ENCODE results near the gene LIPC. TPM values are rescaled to one million over a fixed set of nuclear protein-coding genes. Genes with fewer than 3 reads are reported as not detected.

The LIPC gene
- total RNA-seq, 1 experiment from 2014 or later = not detected

- no TSS peak for BruUV-seq (replicated peaks)
Measured at GRCh38 chr15:58491499-58492202, 59.9 kb downstream of the LIPC start.

More at GRCh38 chr15:58491499-58492202, 59.9 kb downstream of the LIPC start:
- Histone ChIP-seq H3K4me1 (ENCODE audit: control insufficient read depth in 1 of 2, insufficient read depth in 2 of 2, low read length in 2 of 2) (no peaks in the 10 kb centered on the region), H3K9ac (ENCODE audit: low read length) (no peak overlapping the region), H3K9me2 (ENCODE audit: insufficient read depth) (no peaks in the 10 kb centered on the region), H3K4me2 (ENCODE audit: low read length) (no peak overlapping the region), H3K9me3 (ENCODE audit: control insufficient read depth in 1 of 2, insufficient read depth in 1 of 2, low read depth in 1 of 2, low read length in 2 of 2) (no peaks in the 10 kb centered on the region; a peak in 1 of 4 replicates), H3K36me3 (ENCODE audit: control insufficient read depth in 1 of 2, insufficient read depth in 2 of 2, low read length in 2 of 2) (no peaks in the 10 kb centered on the region), H3K27ac (ENCODE audit: low read depth, low read length) (no peak overlapping the region), H2AFZ (ENCODE audit: low read depth, low read length, poor library complexity, severe bottlenecking) (no peak overlapping the region), H3K79me2 (ENCODE audit: insufficient read depth, low read length) (no peaks in the 10 kb centered on the region), H3K4me3 (replicated peaks in 1 of 2; ENCODE audit: low read depth in 1 of 2, low read length in 2 of 2) (no peak overlapping the region), H3K27me3 (ENCODE audit: insufficient read depth, low read length) (no peaks in the 10 kb centered on the region), H4K20me1 (ENCODE audit: insufficient read depth) (no peaks in the 10 kb centered on the region)
- POLR2A ChIA-PET = no interaction called here
- CTCF ChIA-PET = no interaction called here
- RAD21 ChIA-PET (ENCODE audit: low non-redundant PET in 1 of 2, low total read pairs in 2 of 2, uncharacterized antibody in 2 of 2, unreplicated experiment in 2 of 2) = no interaction called here
- no peak for TF ChIP-seq CEBPB (IDR thresholded peaks at IDR 0.05; ENCODE audit: low read depth)
- no peak for TF ChIP-seq YY1 (IDR thresholded peaks at IDR 0.05; ENCODE audit: extremely low read depth, insufficient replicate concordance, low read depth, low read length)
- TF ChIP-seq EZH2phosphoT487 (IDR thresholded peaks at IDR 0.05; ENCODE audit: borderline replicate concordance) = no peak
- no peak for TF ChIP-seq ZFX (IDR thresholded peaks at IDR 0.05)
- no peak for TF ChIP-seq FOSL1 (IDR thresholded peaks at IDR 0.05; ENCODE audit: low read depth)
- no peak for TF ChIP-seq REST (IDR thresholded peaks at IDR 0.05; ENCODE audit: low read depth)
- TF ChIP-seq CTCF (IDR thresholded peaks at IDR 0.05 in 2 of 3, conservative IDR thresholded peaks at IDR 0.05 in 1 of 3; ENCODE audit: borderline replicate concordance in 1 of 3, insufficient read depth in 1 of 3, low read depth in 2 of 3, low read length in 2 of 3) = no peak
- DNase-seq (ENCODE audit: low read depth, low spot score) (no peak), ATAC-seq (no peak)
- intact Hi-C loops (cut with micrococcal nuclease) = no loop called here
